Common myeloid progenitor, CD34-positive (primary cell): Measurements from ENCODE around the gene MOXD1.
"Not testable (repeated sequence)": the region's sequence is repeated elsewhere in the genome, so short reads cannot be mapped to it uniquely, and the experiment has no call there.

Source experiments
- CTCF ChIA-PET: fragments of 350-600 bp; sonication (Branson Sonifier 250); formaldehyde crosslinking; loops from one replicate; lab custom pipeline; 2021; ENCODE audit warnings: antibody characterized with exemption; lab: Charles Lee
- POLR2A ChIA-PET: fragments of 350-600 bp; sonication (Branson Sonifier 250); formaldehyde crosslinking; loops from one replicate; lab custom pipeline; 2021; ENCODE audit warnings: antibody characterized with exemption; lab: Charles Lee
- DNase-seq, 3 donors: peaks; one replicate each; pipeline versions ENCODE4 v3.0.0 to v3.0.0-alpha.2; 2013
- H3K27ac ChIP-seq, 2 experiments: 1 replicate in 1 of 2; 2 replicates in 1 of 2; pipeline ENCODE4 v1.7.0; 2013; ENCODE audit warnings: inconsistent platforms in 2 of 2, low read length in 2 of 2, mild to moderate bottlenecking in 2 of 2, low read depth in 1 of 2, moderate library complexity in 1 of 2; ENCODE audit not compliant: severe bottlenecking in 2 of 2, insufficient read depth in 1 of 2, poor library complexity in 1 of 2
- H3K27me3 ChIP-seq, 5 experiments: replicated peaks in 2 of 5; 1 replicate in 3 of 5; 2 replicates in 2 of 5; pipeline versions ENCODE4 v1.6.1 to v1.7.0; 2013; ENCODE audit warnings: low read length in 4 of 5, mild to moderate bottlenecking in 2 of 5, moderate library complexity in 2 of 5, inconsistent platforms in 1 of 5; ENCODE audit not compliant: insufficient read depth in 5 of 5, control insufficient read depth in 4 of 5
- H3K36me3 ChIP-seq, 4 experiments: 1 replicate in 2 of 4; 2 replicates in 2 of 4; pipeline versions ENCODE4 v1.6.1 to v1.7.0; 2013; ENCODE audit warnings: low read length in 3 of 4, control low read depth in 1 of 4, mild to moderate bottlenecking in 1 of 4; ENCODE audit not compliant: control insufficient read depth in 4 of 4, insufficient read depth in 4 of 4
- H3K4me1 ChIP-seq, 4 experiments: 1 replicate in 3 of 4; 2 replicates in 1 of 4; pipeline versions ENCODE4 v1.6.1 to v1.7.1; 2013; ENCODE audit warnings: low read length in 3 of 4, mild to moderate bottlenecking in 3 of 4, control low read depth in 1 of 4, inconsistent platforms in 1 of 4, moderate library complexity in 1 of 4; ENCODE audit not compliant: control insufficient read depth in 4 of 4, insufficient read depth in 4 of 4; ENCODE audit errors: control extremely low read depth in 1 of 4
- H3K4me3 ChIP-seq, 7 experiments: 1 replicate in 4 of 7; 2 replicates in 3 of 7; pipeline versions ENCODE4 v1.5.1 to v1.7.0; 2013; ENCODE audit warnings: mild to moderate bottlenecking in 7 of 7, low read length in 6 of 7, moderate library complexity in 6 of 7, inconsistent platforms in 2 of 7, low read depth in 2 of 7, control low read depth in 1 of 7; ENCODE audit not compliant: insufficient read depth in 4 of 7, control insufficient read depth in 1 of 7; ENCODE audit errors: extremely low read depth in 1 of 7
- H3K9me3 ChIP-seq, 5 experiments: 1 replicate in 4 of 5; 2 replicates in 1 of 5; pipeline versions ENCODE4 v1.6.1 to v1.7.1; 2013; ENCODE audit warnings: low read length in 4 of 5, mild to moderate bottlenecking in 2 of 5, inconsistent platforms in 1 of 5, low read depth in 1 of 5, moderate library complexity in 1 of 5; ENCODE audit not compliant: control insufficient read depth in 4 of 5, insufficient read depth in 2 of 5; ENCODE audit errors: control extremely low read depth in 1 of 5
- WGBS: methylation state at CpG from one replicate; pipeline ENCODE4 v1.1.5; 2013; ENCODE audit not compliant: insufficient coverage; 5-methylcytosine and 5-hydroxymethylcytosine counted together

The MOXD1 gene

GRCh38 chr6:132330759-132331158 lies 70.5 kb downstream of the MOXD1 start:
- ChIA-PET POLR2A (no interaction called here), CTCF (no interaction called here)
- no peak for DNase-seq
- Histone ChIP-seq H3K4me1 (no peaks in the 10 kb centered on the region), H3K4me3 (no peak overlapping the region), H3K27ac (no peak overlapping the region), H3K36me3 (no peaks in the 10 kb centered on the region), H3K27me3 (peaks cover 0 to 4% (median 1%) of the 10 kb centered on the region in 5 experiments), H3K9me3 (no peaks in the 10 kb centered on the region)
- WGBS: 100% methylated on average over 1 of the region's 5 CpGs

- 50% methylated on average over 2 of the region's 2 CpGs for WGBS
- DNase-seq: no peak
- no peaks in the 10 kb centered on the region for H3K4me1 ChIP-seq
- CTCF ChIA-PET: no interaction called here
- H3K9me3 ChIP-seq: peaks cover 0 to 3% (median under 1%) of the 10 kb centered on the region in 5 experiments
- no peak overlapping the region for H3K27ac ChIP-seq
- no peaks in the 10 kb centered on the region for H3K36me3 ChIP-seq
- H3K4me3 ChIP-seq: no peak overlapping the region
- POLR2A ChIA-PET: no interaction called here
- H3K27me3 ChIP-seq: no peaks in the 10 kb centered on the region
Measured at GRCh38 chr6:132322398-132322797, 78.9 kb downstream of the MOXD1 start.

GRCh38 chr6:132320007-132320406 lies 81.3 kb downstream of the MOXD1 start:
- H3K4me1 ChIP-seq: no peaks in the 10 kb centered on the region
- H3K36me3 ChIP-seq: no peaks in the 10 kb centered on the region
- ChIA-PET POLR2A (no interaction called here), CTCF (no interaction called here)
- no peak overlapping the region for H3K27ac ChIP-seq
- peaks cover 0 to 11% (median 3%) of the 10 kb centered on the region in 5 experiments for H3K9me3 ChIP-seq
- H3K4me3 ChIP-seq: no peak overlapping the region
- no peak for DNase-seq
- H3K27me3 ChIP-seq: no peaks in the 10 kb centered on the region

GRCh38 chr6:132316970-132317369 lies 84.3 kb downstream of the MOXD1 start:
- Histone ChIP-seq H3K27me3 (no peaks in the 10 kb centered on the region), H3K4me1 (no peaks in the 10 kb centered on the region), H3K27ac (no peak overlapping the region), H3K4me3 (no peak overlapping the region), H3K9me3 (peaks cover 0 to 11% (median 3%) of the 10 kb centered on the region in 5 experiments), H3K36me3 (no peaks in the 10 kb centered on the region)
- ChIA-PET CTCF (interaction anchor here (1.1 kb wide), 1 partner anchor 17 kb away, joined by 3 read pairs; no protein-coding TSS in a partner anchor), POLR2A (no interaction called here)
- no CpG with 5 or more reads among the region's 1 CpG for WGBS
- DNase-seq: peak in 2 of 3 donors; percentile 13 to 17

GRCh38 chr6:132314432-132314831 lies 86.8 kb downstream of the MOXD1 start:
- Histone ChIP-seq H3K4me1 (no peaks in the 10 kb centered on the region), H3K27me3 (no peaks in the 10 kb centered on the region), H3K9me3 (peaks cover 0 to 17% (median 2%) of the 10 kb centered on the region in 5 experiments), H3K27ac (no peak overlapping the region), H3K36me3 (no peaks in the 10 kb centered on the region), H3K4me3 (no peak overlapping the region)
- ChIA-PET POLR2A (no interaction called here), CTCF (no interaction called here)
- WGBS: 0% methylated on average over 1 of the region's 3 CpGs
- DNase-seq: no peak

GRCh38 chr6:132310921-132311320 lies 90.4 kb downstream of the MOXD1 start:
- ChIA-PET POLR2A (no interaction called here), CTCF (no interaction called here)
- Histone ChIP-seq H3K9me3 (peaks cover 0 to 17% (median 0%) of the 10 kb centered on the region in 5 experiments), H3K27ac (no peak overlapping the region), H3K4me1 (no peaks in the 10 kb centered on the region), H3K4me3 (no peak overlapping the region), H3K36me3 (no peaks in the 10 kb centered on the region), H3K27me3 (no peaks in the 10 kb centered on the region)
- no peak for DNase-seq
- WGBS: no CpG with 5 or more reads among the region's 2 CpGs

- H3K36me3 ChIP-seq, H3K27me3 ChIP-seq, H3K4me1 ChIP-seq, CTCF ChIA-PET, POLR2A ChIA-PET, H3K27ac ChIP-seq, H3K4me3 ChIP-seq, DNase-seq: not testable (repeated sequence)
- peaks cover 0 to 13% (median 0%) of the 10 kb centered on the region in 5 experiments for H3K9me3 ChIP-seq
- WGBS: 100% methylated on average over 3 of the region's 4 CpGs
Measured at GRCh38 chr6:132310151-132310550, 91.1 kb downstream of the MOXD1 start.
